ACC112 (cell line): ENCODE results near the gene NT5DC3.

Experiments used
- H2AFZ ChIP-seq: fragments of 200-600 bp; sonication (generic); one replicate; pipeline ENCODE4 v1.6.0; 2017; ENCODE audit warnings: antibody characterized with exemption, low read length; ENCODE audit not compliant: unreplicated experiment
- H3K27ac ChIP-seq: fragments of 200-600 bp; sonication (generic); 2 replicates; pipeline ENCODE4 v1.5.1; 2014; ENCODE audit warnings: low read depth, mild to moderate bottlenecking, antibody characterized with exemption, low read length, moderate library complexity
- H3K27me3 ChIP-seq: fragments of 200-600 bp; sonication (generic); 2 replicates; pipeline ENCODE4 v1.6.1; 2014; ENCODE audit warnings: mild to moderate bottlenecking, antibody characterized with exemption, low read length, moderate library complexity, mixed read lengths; ENCODE audit not compliant: insufficient read depth
- H3K36me3 ChIP-seq: fragments of 200-600 bp; sonication (generic); 2 replicates; pipeline ENCODE4 v1.6.1; 2016; ENCODE audit warnings: mild to moderate bottlenecking, antibody characterized with exemption, low read length, moderate library complexity, mixed read lengths; ENCODE audit not compliant: insufficient read depth
- H3K4me1 ChIP-seq: fragments of 200-600 bp; sonication (generic); one replicate; pipeline ENCODE4 v1.6.1; 2016; ENCODE audit warnings: low read length, mixed read lengths; ENCODE audit not compliant: insufficient read depth, unreplicated experiment, control insufficient read depth
- H3K4me3 ChIP-seq: fragments of 200-600 bp; sonication (generic); 2 replicates; pipeline ENCODE4 v1.5.1; 2014; ENCODE audit warnings: mild to moderate bottlenecking, low read depth, low read length
- H3K79me2 ChIP-seq: fragments of 200-600 bp; sonication (generic); one replicate; pipeline ENCODE4 v1.6.0; 2016; ENCODE audit warnings: low read length; ENCODE audit not compliant: control insufficient read depth, unreplicated experiment, insufficient read depth

NT5DC3 gene

DNA sequence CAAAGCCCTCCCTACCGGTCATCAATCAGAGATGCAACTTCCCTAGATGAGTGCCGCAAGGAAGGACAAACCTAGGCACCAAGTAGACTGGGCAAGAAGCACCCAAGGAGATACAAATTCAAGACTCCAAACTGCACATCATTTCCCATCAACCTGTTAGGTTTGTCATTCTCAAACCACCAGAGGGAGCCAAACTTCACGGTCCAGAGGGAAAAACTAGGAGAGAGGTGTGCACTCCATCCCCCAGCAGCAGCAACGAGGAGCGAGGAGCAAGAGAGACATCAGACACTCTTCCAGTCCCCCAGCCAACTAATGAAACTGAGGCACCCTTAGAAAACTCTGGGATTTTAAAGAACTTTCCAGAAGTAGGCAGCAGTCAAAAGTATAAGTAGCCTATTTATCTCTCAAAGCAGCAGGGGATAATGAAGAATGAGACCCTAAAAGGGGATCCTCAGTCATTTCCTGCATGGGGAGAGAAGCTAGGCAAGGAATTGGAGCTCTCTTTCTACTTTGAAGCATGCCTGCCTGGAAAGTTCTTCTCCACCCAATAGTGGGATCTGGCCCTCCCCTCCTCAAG is 37.0 kb upstream of the NT5DC3 start:
- Histone ChIP-seq H3K79me2 (no peaks in the 10 kb centered on the region), H3K4me3 (no peak overlapping the region), H3K27ac (no peak overlapping the region), H3K4me1 (no peaks in the 10 kb centered on the region), H2AFZ (peak overlapping the region; percentile 79), H3K27me3 (no peaks in the 10 kb centered on the region), H3K36me3 (no peaks in the 10 kb centered on the region)

DNA sequence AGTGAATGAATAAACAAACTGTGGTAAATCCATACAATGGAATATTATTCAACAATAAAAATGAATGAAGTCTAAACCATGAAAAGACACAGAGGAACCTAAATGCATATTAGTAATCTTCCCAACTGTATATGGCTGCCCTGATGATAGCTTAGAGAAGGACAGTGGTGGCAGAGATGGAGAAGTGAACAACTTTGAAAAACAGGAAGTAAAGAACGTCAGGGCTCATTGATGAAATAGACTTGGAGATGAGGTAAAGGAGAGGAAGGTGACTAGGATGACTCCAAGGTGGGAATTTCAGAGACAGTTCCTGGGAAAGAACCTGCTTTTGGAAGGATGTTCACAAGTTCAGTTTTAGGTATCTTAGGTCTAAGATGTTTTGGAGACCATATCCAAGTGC is 36.3 kb upstream of the NT5DC3 start:
- Histone ChIP-seq H3K4me1 (no peaks in the 10 kb centered on the region), H3K36me3 (no peaks in the 10 kb centered on the region), H3K79me2 (no peaks in the 10 kb centered on the region), H2AFZ (no peak overlapping the region), H3K4me3 (no peak overlapping the region), H3K27me3 (no peaks in the 10 kb centered on the region), H3K27ac (no peak overlapping the region)

GRCh38 chr12:103875666-103876065 is 34.6 kb upstream of the NT5DC3 start:
- Histone ChIP-seq H2AFZ (no peak overlapping the region), H3K27me3 (no peaks in the 10 kb centered on the region), H3K4me3 (no peak overlapping the region), H3K4me1 (no peaks in the 10 kb centered on the region), H3K79me2 (no peaks in the 10 kb centered on the region), H3K36me3 (no peaks in the 10 kb centered on the region), H3K27ac (no peak overlapping the region)

DNA sequence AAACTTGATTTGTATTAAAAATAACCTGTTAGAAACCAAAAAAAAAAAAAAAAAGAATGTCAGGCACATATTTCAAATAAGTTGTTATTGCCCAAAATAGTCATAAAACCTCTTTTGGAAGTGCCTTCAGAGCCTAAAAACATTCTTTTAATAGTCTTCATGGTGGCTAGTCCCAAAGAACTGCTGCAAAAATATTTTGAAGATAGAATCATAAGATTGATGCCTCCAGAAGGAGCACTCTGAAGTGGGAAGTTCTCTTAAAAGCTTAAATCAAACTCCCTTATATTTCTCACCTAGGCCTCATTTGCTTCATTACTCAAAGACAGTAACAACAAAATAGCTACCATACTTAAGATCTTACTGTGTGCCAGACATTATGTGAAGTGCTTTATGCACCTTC is 27.2 kb upstream of the NT5DC3 start:
- no peaks in the 10 kb centered on the region for H3K79me2 ChIP-seq
- no peaks in the 10 kb centered on the region for H3K4me1 ChIP-seq
- H3K27me3 ChIP-seq = no peaks in the 10 kb centered on the region
- H2AFZ ChIP-seq = no peak overlapping the region
- no peak overlapping the region for H3K27ac ChIP-seq
- no peak overlapping the region for H3K4me3 ChIP-seq
- H3K36me3 ChIP-seq = no peaks in the 10 kb centered on the region

DNA sequence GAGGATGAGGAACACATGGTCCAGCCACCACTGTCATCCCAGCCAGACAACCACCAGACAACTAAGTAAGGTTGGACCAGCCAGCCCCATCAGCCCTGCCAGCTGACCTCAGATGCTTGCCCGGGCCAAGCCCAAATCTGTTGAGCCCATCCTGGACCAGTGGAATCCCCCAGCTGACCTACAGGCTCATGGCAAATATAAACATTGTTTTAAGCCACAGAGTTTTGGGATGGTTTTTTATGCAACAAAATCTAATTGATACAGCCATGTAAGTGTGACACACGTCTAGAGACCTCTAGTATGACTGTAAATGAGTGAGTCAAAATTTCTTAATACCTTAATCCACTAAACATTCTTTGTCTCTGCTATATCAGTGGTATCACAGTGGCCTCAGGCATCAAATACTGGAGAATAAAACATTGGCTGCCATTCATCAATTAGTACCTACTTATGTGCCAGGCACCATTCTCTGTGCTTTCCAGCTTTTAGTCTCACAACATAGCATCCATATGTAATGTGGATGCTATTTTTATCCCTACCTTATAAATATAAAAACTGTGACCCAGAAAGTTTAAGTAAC is 24.2 kb upstream of the NT5DC3 start:
- Histone ChIP-seq H3K27me3 (no peaks in the 10 kb centered on the region), H3K4me3 (no peak overlapping the region), H3K27ac (no peak overlapping the region), H3K36me3 (no peaks in the 10 kb centered on the region), H2AFZ (no peak overlapping the region), H3K79me2 (no peaks in the 10 kb centered on the region), H3K4me1 (no peaks in the 10 kb centered on the region)

DNA sequence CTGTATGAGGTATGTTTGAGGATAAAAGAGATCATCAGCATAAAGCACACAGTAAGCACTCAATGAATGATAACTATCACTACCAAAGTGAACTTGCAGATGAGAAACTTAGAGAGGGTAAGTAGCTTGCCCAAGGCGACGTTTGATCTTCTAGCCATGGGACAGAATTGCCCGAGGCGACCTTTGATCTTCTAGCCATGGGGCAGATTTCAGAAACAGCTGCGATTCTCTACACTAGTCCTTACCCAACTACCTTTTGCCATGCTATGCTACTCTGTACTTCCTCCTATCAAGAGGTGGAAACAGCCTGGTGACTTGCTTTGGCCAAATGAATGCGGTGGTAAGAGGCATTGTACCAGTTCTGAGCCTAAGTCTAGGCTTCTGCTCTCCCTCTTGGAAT is 23.7 kb upstream of the NT5DC3 start:
- H3K79me2 ChIP-seq = no peaks in the 10 kb centered on the region
- peaks cover 1% of the 10 kb centered on the region for H3K4me1 ChIP-seq
- no peak overlapping the region for H3K27ac ChIP-seq
- H2AFZ ChIP-seq = no peak overlapping the region
- no peaks in the 10 kb centered on the region for H3K36me3 ChIP-seq
- H3K4me3 ChIP-seq = no peak overlapping the region
- H3K27me3 ChIP-seq = no peaks in the 10 kb centered on the region

- peak overlapping the region; percentile 94 for H2AFZ ChIP-seq
Observed at GRCh38 chr12:103858953-103859601, 18.0 kb upstream of the NT5DC3 start.

DNA sequence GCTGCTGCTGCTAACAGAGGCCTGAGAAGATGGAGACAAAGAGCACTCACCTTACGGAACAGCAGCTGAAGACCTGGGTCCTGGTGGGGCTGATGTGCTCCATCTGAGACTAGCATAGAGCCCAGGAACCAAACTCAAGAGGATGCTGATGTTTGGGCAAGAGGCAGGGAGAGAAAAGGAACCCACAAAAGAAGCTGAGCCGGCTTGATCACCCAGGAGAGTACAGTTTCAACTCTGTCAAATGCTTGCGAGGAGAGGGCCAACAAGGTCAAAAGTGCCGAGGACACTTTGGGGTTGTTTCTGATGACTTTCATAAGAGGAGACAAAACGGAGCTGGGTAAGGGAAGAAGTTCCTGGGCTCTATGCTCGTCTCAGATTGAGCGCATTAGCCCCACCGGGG is 17.3 kb upstream of the NT5DC3 start:
- Histone ChIP-seq H3K36me3 (no peaks in the 10 kb centered on the region), H3K27ac (peak overlapping the region; percentile 87), H3K4me1 (peaks cover 24% of the 10 kb centered on the region), H2AFZ (peak overlapping the region; percentile 94), H3K27me3 (no peaks in the 10 kb centered on the region), H3K4me3 (no peak overlapping the region), H3K79me2 (no peaks in the 10 kb centered on the region)

More at GRCh38 chr12:103858953-103859601, 18.0 kb upstream of the NT5DC3 start:
- Histone ChIP-seq H3K4me1 (peaks cover 24% of the 10 kb centered on the region), H3K36me3 (no peaks in the 10 kb centered on the region), H3K27me3 (no peaks in the 10 kb centered on the region), H3K79me2 (no peaks in the 10 kb centered on the region), H3K27ac (peak overlapping the region; percentile 87), H3K4me3 (peak overlapping the region; percentile 1; the same call in 1 of the 2 replicates)

- peaks cover 24% of the 10 kb centered on the region for H3K4me1 ChIP-seq
- H3K27ac ChIP-seq = no peak overlapping the region
- no peaks in the 10 kb centered on the region for H3K36me3 ChIP-seq
- no peak overlapping the region for H3K4me3 ChIP-seq
- no peaks in the 10 kb centered on the region for H3K79me2 ChIP-seq
- H2AFZ ChIP-seq = no peak overlapping the region
- H3K27me3 ChIP-seq = no peaks in the 10 kb centered on the region
Observed at GRCh38 chr12:103857164-103857563, 16.1 kb upstream of the NT5DC3 start.

- Histone ChIP-seq H3K36me3 (no peaks in the 10 kb centered on the region), H3K4me1 (peaks cover 29% of the 10 kb centered on the region), H2AFZ (no peak overlapping the region), H3K79me2 (no peaks in the 10 kb centered on the region), H3K27me3 (no peaks in the 10 kb centered on the region), H3K27ac (no peak overlapping the region), H3K4me3 (no peak overlapping the region)
Observed at GRCh38 chr12:103855896-103856657, 15.0 kb upstream of the NT5DC3 start.
